Activated CD4-positive, alpha-beta memory T cell treated with anti-CD3 and anti-CD28 coated beads for 36 hours (primary cell): ENCODE measurements around the gene RAX2. TPM values are rescaled to one million over a fixed set of nuclear protein-coding genes. Genes with fewer than 3 reads are reported as not detected.
"Not testable (repeated sequence)": the region's sequence is repeated elsewhere in the genome, so short reads cannot be mapped to it uniquely, and the experiment has no call there.

ENCODE experiments used
- CTCF ChIA-PET: fragments of 350-600 bp; sonication (Branson Sonifier 250); formaldehyde crosslinking; loops from one replicate; lab custom pipeline; 2021; ENCODE audit warnings: antibody characterized with exemption, inconsistent platforms; lab: Charles Lee
- POLR2A ChIA-PET: fragments of 350-600 bp; sonication (Branson Sonifier 250); formaldehyde crosslinking; loops from one replicate; lab custom pipeline; 2021; ENCODE audit warnings: antibody characterized with exemption; lab: Charles Lee
- DNase-seq: peaks from one replicate; pipeline ENCODE4 v3.0.0-alpha.2; 2020
- H3K27ac Mint-ChIP-seq: one replicate; pipeline ENCODE4 v1.8.0; 2021; ENCODE audit warnings: mixed read lengths
- H3K27me3 Mint-ChIP-seq: one replicate; pipeline ENCODE4 v1.8.0; 2021; ENCODE audit warnings: mixed read lengths
- H3K36me3 Mint-ChIP-seq: one replicate; pipeline ENCODE4 v1.8.0; 2021; ENCODE audit warnings: mixed read lengths
- H3K4me1 Mint-ChIP-seq: one replicate; pipeline ENCODE4 v1.8.0; 2021; ENCODE audit warnings: low read depth, mixed read lengths
- H3K4me3 Mint-ChIP-seq: one replicate; pipeline ENCODE4 v1.8.0; 2021; ENCODE audit warnings: mild to moderate bottlenecking, mixed read lengths
- H3K9me3 Mint-ChIP-seq: one replicate; pipeline ENCODE4 v1.8.0; 2021; ENCODE audit warnings: mixed read lengths
- intact Hi-C: fragments of 100-400 bp; cut with micrococcal nuclease; formaldehyde crosslinking; loops from one replicate; pipeline ENCODE4 v1.15.1; 2023
- total RNA-seq, 2 experiments: library from RNA; stranded (reverse); gene quantifications; one replicate each; pipeline ENCODE4 v1.2.3, GENCODE V29; 2021

Gene RAX2
- not detected for total RNA-seq

DNA sequence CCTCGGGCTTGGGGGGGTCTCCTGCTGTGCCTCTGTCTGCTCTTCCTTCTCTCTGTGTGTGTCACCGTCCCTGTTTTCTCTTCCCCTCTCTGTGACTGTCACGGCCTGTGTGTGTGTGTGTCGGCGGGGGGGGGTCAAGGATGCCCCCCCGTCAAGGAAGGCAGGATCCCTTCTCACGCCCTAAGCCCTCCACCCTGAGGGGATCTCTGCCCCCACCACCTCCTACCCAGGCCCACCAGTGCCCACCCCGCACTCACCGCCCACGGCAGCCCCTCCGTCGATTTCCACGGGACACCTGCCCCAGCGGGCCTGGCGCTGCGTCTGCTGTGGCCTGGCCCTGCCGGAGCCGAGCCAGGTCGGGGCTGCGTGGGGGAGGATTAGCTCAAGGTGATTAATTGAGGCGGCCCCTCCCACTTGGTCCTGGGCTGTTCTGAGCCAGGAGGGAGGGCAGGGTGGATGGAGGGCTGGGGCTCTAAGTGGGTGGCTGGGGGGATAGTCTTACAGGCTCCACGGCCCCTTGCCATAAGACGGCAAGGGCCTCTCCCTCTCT lies at the start of gene RAX2:
TSS of gene RAX2 (minus strand) at position 323 of the 550 bp plus-strand sequence. CDS start 486 bp downstream, outside the sequence.
- Mint-ChIP-seq H3K27ac (no peak within 1 kb of the TSS), H3K36me3 (peaks cover 5% of the 10 kb centered on the region), H3K27me3 (no peaks in the 10 kb centered on the region), H3K9me3 (no peaks in the 10 kb centered on the region), H3K4me3 (no peak within 1 kb of the TSS), H3K4me1 (no peaks in the 10 kb centered on the region)
- POLR2A ChIA-PET = no interaction called here
- intact Hi-C loops = no loop called here
- DNase-seq = no peak
- CTCF ChIA-PET = no interaction called here

DNA sequence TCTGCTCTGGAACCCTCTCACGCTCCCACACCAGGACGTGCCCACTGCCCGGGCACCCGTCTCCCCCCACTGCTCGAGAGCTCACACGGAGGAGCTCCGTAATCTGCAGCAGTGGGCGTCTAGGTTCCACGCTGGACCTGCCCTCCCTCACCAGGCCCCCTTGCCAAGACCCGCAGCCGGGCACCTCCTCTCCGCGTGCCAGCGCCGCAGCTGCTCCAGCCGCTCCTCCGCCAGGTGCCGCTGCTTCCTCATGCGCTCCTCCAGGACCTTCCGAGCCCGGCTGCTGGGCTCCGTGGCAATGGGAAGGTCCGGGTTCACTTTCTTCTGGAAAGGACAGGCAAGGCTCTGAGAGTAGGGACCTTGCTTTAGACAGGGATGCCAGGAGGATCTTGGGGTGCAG lies 49.1 kb upstream of the RAX2 start:
- ChIA-PET CTCF (interaction anchor here (0.7 to 4.2 kb wide), 6 partner anchors 9 to 62 kb away, joined by 3 to 43 read pairs (median 14); partner anchors contain the start of genes APBA3, MATK and MRPL54), POLR2A (no interaction called here)
- DNase-seq = no peak
- H3K27me3 Mint-ChIP-seq = no peaks in the 10 kb centered on the region
- no peaks in the 10 kb centered on the region for H3K9me3 Mint-ChIP-seq
- H3K4me3 Mint-ChIP-seq = no peak overlapping the region
- peaks cover 17% of the 10 kb centered on the region for H3K4me1 Mint-ChIP-seq
- H3K27ac Mint-ChIP-seq = no peak overlapping the region
- no peaks in the 10 kb centered on the region for H3K36me3 Mint-ChIP-seq
- intact Hi-C loops = no loop called here

DNA sequence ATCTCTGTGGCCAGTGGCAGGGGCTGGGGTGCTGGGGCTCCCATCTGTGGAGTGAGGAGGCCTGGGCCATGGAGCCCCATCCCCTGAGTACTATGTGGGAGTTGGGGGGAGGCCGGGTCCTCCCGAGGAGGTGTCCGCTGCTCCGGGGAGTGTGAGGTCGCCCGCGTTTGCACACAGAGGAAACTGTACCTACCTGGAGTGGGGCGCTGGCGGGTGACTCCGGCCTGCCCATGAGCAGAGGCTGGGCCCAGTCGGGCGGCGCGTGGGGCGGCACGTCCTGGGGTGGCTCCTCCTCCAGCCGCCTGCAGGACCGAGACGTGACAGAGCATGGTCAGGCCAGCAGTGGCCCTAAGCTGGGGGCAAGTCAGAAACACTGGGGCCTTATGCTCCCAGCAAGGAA lies 48.0 kb upstream of the RAX2 start:
- DNase-seq = no peak
- H3K27ac Mint-ChIP-seq = no peak overlapping the region
- CTCF ChIA-PET = no interaction called here
- peaks cover 17% of the 10 kb centered on the region for H3K4me1 Mint-ChIP-seq
- H3K36me3 Mint-ChIP-seq = no peaks in the 10 kb centered on the region
- POLR2A ChIA-PET = no interaction called here
- no peaks in the 10 kb centered on the region for H3K9me3 Mint-ChIP-seq
- intact Hi-C loops = no loop called here
- H3K27me3 Mint-ChIP-seq = no peaks in the 10 kb centered on the region
- H3K4me3 Mint-ChIP-seq = no peak overlapping the region

DNA sequence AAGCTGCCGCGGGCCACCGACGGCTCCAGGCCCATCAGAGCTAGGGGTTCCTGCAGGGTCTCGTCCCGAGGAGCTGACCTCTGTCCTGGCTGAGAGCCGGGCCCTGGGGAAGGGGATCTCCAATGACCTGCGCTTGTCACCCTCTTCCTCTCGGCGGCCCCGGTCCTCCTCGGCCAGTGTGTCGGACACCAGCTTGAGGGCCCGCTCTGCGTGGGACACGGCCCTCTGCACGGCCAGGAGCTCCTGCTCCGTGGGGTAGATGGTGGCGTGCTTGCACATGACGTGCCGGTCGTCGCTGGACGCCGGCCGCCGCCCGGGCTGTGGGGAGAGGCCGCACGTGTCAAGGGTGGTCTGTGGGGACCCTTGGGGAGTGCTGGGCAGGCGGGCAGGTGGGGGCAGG lies 46.9 kb upstream of the RAX2 start:
- Mint-ChIP-seq H3K36me3 (no peaks in the 10 kb centered on the region), H3K9me3 (no peaks in the 10 kb centered on the region), H3K27ac (peak overlapping the region; percentile 28), H3K4me1 (peaks cover 25% of the 10 kb centered on the region), H3K27me3 (no peaks in the 10 kb centered on the region), H3K4me3 (no peak overlapping the region)
- DNase-seq = no peak
- ChIA-PET CTCF (interaction anchor here (1.2 to 1.6 kb wide), 4 partner anchors 35 to 128 kb away, joined by 3 to 10 read pairs (median 8); partner anchors contain the start of genes APBA3 and MRPL54), POLR2A (interaction anchor here (1.3 to 2.1 kb wide), 2 partner anchors 35 to 57 kb away, joined by 6 to 13 read pairs; partner anchors contain the start of genes APBA3 and MRPL54)
- intact Hi-C loops = loop anchor here (1.0 kb wide), 1 partner anchor 56 kb away; no protein-coding TSS in a partner anchor

DNA sequence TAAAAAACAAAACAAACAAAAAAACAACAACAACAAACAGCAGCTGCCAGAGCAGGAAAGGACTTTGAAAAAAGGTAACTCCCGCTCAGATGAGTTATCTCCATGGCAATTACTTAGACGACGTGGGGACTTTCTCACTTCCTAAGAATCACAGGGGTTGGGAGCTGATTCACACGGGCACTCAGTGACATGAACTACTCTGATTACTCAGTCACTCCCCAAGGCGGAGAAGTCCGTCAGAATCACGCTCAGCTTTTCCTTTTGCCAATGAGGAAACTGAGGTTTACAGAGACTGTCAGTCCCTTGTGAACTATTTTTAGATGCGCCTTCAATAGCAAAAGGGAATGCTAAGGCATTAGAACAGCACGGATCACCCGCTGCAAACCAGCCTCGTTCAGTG lies 46.4 kb upstream of the RAX2 start:
- ChIA-PET CTCF (interaction anchor here (0.5 to 1.6 kb wide), 6 partner anchors 25 to 128 kb away, joined by 3 to 10 read pairs (median 4); partner anchors contain the start of genes APBA3 and MRPL54), POLR2A (interaction anchor here (0.8 to 2.1 kb wide), 3 partner anchors 32 to 56 kb away, joined by 3 to 13 read pairs (median 6); partner anchors contain the start of genes APBA3, MATK and MRPL54)
- intact Hi-C loops = loop anchor here (1.0 kb wide), 1 partner anchor 55 kb away; no protein-coding TSS in a partner anchor
- Mint-ChIP-seq H3K27ac (peak overlapping the region; percentile 39), H3K27me3 (no peaks in the 10 kb centered on the region), H3K4me1 (peaks cover 29% of the 10 kb centered on the region), H3K4me3 (no peak overlapping the region), H3K9me3 (no peaks in the 10 kb centered on the region), H3K36me3 (no peaks in the 10 kb centered on the region)
- DNase-seq = peak; percentile 74

DNA sequence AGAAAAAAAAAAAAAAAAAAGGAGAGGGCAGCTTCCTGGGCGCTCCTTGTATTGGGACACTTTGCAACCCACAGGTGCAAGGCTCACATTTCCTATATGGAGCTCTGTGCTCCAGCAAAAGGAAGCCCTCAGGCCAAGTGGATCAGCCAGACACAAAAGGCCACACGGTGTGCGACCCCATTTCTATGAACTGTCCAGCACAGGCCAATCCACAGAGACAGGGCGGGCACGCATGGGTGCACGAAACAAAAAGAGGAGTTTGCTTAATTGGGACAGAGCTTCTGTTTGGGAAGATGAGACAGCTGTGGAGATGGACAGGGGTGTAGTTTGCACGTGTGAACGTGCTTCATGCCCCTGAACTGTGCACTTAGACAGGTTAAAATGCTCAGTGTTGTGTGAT lies 45.7 kb upstream of the RAX2 start:
- H3K36me3 Mint-ChIP-seq = no peaks in the 10 kb centered on the region
- H3K27me3 Mint-ChIP-seq = no peaks in the 10 kb centered on the region
- H3K27ac Mint-ChIP-seq = peak overlapping the region; percentile 39
- no peak for DNase-seq
- H3K4me1 Mint-ChIP-seq = peaks cover 36% of the 10 kb centered on the region
- H3K9me3 Mint-ChIP-seq = no peaks in the 10 kb centered on the region
- ChIA-PET CTCF (interaction anchor here (0.5 to 1.6 kb wide), 5 partner anchors 21 to 62 kb away, joined by 3 to 10 read pairs (median 3); partner anchors contain the start of genes APBA3 and MRPL54), POLR2A (interaction anchor here (0.8 to 2.1 kb wide), 3 partner anchors 31 to 56 kb away, joined by 3 to 13 read pairs (median 6); partner anchors contain the start of genes APBA3, MATK and MRPL54)
- H3K4me3 Mint-ChIP-seq = no peak overlapping the region
- intact Hi-C loops = loop anchor here (1.0 kb wide), 1 partner anchor 54 kb away; no protein-coding TSS in a partner anchor

DNA sequence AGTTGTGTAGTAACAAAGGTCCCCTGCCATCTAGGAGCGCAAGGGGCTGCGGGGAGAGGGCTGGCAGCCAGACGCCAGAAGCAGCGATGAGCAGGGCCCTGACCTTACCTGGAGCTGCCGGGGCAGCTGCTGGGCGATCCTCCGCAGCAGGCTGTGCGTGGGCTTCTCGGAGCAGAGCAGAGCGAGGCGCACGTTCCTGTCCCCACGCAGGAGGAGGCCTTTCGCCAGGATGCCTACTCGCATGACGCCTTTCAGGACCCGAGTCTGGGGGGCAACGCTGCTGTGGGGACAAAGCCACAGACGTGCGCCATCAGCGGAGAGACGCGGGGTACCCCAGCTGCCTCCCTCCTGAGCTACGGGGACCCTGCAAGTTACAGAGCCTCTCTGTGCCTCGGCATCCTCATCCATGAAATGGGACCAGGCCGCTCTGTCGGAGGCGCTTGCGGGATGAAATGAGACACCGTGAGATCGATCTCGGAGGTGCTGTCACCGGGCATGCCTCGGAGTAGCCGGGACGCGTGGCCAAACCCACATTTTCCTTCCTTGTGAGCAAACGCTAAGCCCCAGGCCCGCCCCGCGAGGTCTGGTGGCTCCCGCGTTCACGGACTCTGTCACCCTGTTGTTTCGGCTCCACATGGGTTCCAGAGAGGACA lies 44.7 kb upstream of the RAX2 start:
- Mint-ChIP-seq H3K27ac (no peak overlapping the region), H3K4me1 (peaks cover 38% of the 10 kb centered on the region), H3K36me3 (no peaks in the 10 kb centered on the region), H3K4me3 (no peak overlapping the region), H3K27me3 (no peaks in the 10 kb centered on the region), H3K9me3 (no peaks in the 10 kb centered on the region)
- ChIA-PET CTCF (no interaction called here), POLR2A (interaction anchor here (0.7 kb wide), 1 partner anchor 27 kb away, joined by 3 read pairs; no protein-coding TSS in a partner anchor)
- no peak for DNase-seq
- intact Hi-C loops = no loop called here

DNA sequence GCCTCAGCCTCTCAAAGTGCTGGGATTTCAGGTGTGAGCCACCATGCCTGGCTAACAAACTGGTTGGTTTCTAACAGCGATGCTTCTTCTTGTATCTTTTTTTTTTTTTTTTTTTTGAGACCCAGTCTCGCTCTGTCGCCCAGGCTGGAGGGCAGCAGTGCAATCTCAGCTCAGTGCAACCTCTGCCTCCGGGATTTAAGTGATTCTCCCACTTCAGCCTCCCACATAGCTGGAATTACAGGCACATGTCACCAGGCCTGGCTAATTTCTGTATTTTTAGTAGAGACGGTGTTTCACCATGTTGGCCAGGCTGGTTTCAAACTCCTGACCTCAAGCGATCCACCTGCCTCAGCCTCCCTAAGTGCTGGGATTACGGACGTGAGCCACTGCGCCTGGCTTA lies 44.1 kb upstream of the RAX2 start:
- DNase-seq, intact Hi-C loops, H3K36me3 Mint-ChIP-seq, H3K4me3 Mint-ChIP-seq, CTCF ChIA-PET, H3K27me3 Mint-ChIP-seq, H3K9me3 Mint-ChIP-seq: not testable (repeated sequence)
- H3K27ac Mint-ChIP-seq = peak overlapping the region; percentile 13
- peaks cover 40% of the 10 kb centered on the region for H3K4me1 Mint-ChIP-seq
- POLR2A ChIA-PET = interaction anchor here (0.7 kb wide), 1 partner anchor 27 kb away, joined by 3 read pairs; no protein-coding TSS in a partner anchor

- no peak overlapping the region for H3K4me3 Mint-ChIP-seq
Observed at GRCh38 chr19:3814648-3815047, 42.6 kb upstream of the RAX2 start.

DNA sequence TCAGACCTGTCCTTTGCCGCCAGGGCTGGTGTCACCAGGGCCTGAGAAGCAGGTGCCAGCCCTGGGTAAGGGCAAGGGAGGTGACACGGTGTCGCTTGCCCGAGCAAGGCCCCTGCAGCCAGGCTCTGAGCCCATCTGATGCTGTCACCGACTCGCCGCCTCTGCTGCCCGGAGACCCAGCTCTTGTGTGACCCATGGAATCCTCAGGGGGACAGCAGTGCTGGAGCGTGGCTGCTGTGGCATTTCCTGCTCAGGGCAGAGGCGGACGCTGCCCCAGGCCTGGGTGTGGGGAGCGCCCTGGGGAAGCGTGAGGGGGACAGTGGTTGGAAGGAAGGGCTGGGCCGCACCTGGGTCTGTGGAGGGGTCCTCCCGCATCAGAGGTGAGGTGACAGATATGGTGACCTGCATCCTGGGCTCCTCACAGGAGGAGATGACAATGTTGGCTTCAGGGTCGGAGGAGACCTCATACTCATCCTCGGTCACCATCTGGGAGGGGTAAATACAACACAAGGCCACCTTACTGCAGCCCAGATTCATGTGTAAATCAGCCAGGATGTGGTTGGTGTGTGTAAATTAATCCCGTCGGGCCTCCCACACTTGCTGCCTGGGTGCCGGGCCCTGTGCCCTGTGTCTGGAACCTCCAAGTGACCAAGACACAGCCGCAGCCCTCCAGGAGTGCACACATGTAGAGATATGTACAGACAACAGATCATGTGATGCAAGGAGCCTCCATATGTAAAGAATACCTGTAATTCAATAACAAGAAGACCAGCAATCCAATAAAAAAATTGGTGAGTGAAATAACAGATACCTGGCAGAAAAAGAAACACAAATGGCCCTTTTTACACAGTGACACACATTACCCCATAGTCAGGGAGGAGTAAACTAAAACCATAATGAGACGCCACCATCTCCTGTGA lies 41.7 kb upstream of the RAX2 start:
- Mint-ChIP-seq H3K4me1 (peaks cover 48% of the 10 kb centered on the region), H3K36me3 (no peaks in the 10 kb centered on the region), H3K9me3 (no peaks in the 10 kb centered on the region), H3K27me3 (no peaks in the 10 kb centered on the region), H3K27ac (peak overlapping the region; percentile 90), H3K4me3 (no peak overlapping the region)
- peak; percentile 49 for DNase-seq
- intact Hi-C loops = no loop called here
- ChIA-PET CTCF (interaction anchor here (0.6 to 3.1 kb wide), 3 partner anchors 8 to 449 kb away, joined by 3 to 23 read pairs (median 13); partner anchors contain the start of gene MRPL54), POLR2A (interaction anchor here (1.3 kb wide), 1 partner anchor 51 kb away, joined by 9 read pairs; the partner anchor contains the start of gene MRPL54)

More at GRCh38 chr19:3814648-3815047, 42.6 kb upstream of the RAX2 start:
- peak overlapping the region; percentile 90 for H3K27ac Mint-ChIP-seq
- peaks cover 48% of the 10 kb centered on the region for H3K4me1 Mint-ChIP-seq
- no peaks in the 10 kb centered on the region for H3K27me3 Mint-ChIP-seq
- no peak for DNase-seq
- intact Hi-C loops = no loop called here
- ChIA-PET POLR2A (no interaction called here), CTCF (no interaction called here)
- no peaks in the 10 kb centered on the region for H3K9me3 Mint-ChIP-seq
- no peaks in the 10 kb centered on the region for H3K36me3 Mint-ChIP-seq

- no peak overlapping the region for H3K27ac Mint-ChIP-seq
- no peak for DNase-seq
- H3K4me1 Mint-ChIP-seq = peaks cover 51% of the 10 kb centered on the region
- CTCF ChIA-PET = interaction anchor here (2.1 kb wide), 1 partner anchor 14 kb away, joined by 6 read pairs; no protein-coding TSS in a partner anchor
- peaks cover 8% of the 10 kb centered on the region for H3K9me3 Mint-ChIP-seq
- H3K4me3 Mint-ChIP-seq = no peak overlapping the region
- POLR2A ChIA-PET = no interaction called here
- no peaks in the 10 kb centered on the region for H3K36me3 Mint-ChIP-seq
- H3K27me3 Mint-ChIP-seq = no peaks in the 10 kb centered on the region
- intact Hi-C loops = no loop called here
Observed at GRCh38 chr19:3810708-3811355, 38.8 kb upstream of the RAX2 start.
